Fibroblast of mammary gland (primary cell): ENCODE measurements around the gene NRAS.

Experiments used
- DNase-seq: peaks from one replicate; pipeline ENCODE4 v3.0.0-alpha.2; 2010; ENCODE audit warnings: low read depth
- H3K4me3 ChIP-seq: 2 replicates; pipeline ENCODE4 v1.5.1; 2011; ENCODE audit warnings: low read depth, mild to moderate bottlenecking, low read length, moderate library complexity; ENCODE audit not compliant: control insufficient read depth
- CTCF ChIP-seq: conservative IDR thresholded peaks from 2 replicates; pipeline ENCODE4 v1.5.1; 2011; ENCODE audit warnings: low read depth, low read length, inconsistent platforms; ENCODE audit not compliant: control insufficient read depth, insufficient read depth

NRAS gene

GRCh38 chr1:114671011-114671938 lies 45.3 kb downstream of the NRAS start:
- peak; percentile 31 for TF ChIP-seq CTCF
- DNase-seq: peak; percentile 35
- no peak overlapping the region for H3K4me3 ChIP-seq

- no peak for TF ChIP-seq CTCF
These were observed 46.2 kb downstream of the NRAS start for GRCh38 chr1:114670083-114671010.

GRCh38 chr1:114669562-114670082 lies 46.9 kb downstream of the NRAS start, which contains the start of gene DENND2C:
Gene DENND2C (minus strand): TSS chr1:114670049. CDS start chr1:114625984, 44,065 bp downstream.
- no peak for DNase-seq
- peak within 1 kb of the TSS; percentile 81 for H3K4me3 ChIP-seq
- TF ChIP-seq CTCF: no peak

More at GRCh38 chr1:114670083-114671010, 46.2 kb downstream of the NRAS start:
- peak; percentile 85 for DNase-seq
- peak overlapping the region; percentile 81 for H3K4me3 ChIP-seq

- no peak for TF ChIP-seq CTCF
- peak overlapping the region; percentile 81 for H3K4me3 ChIP-seq
- peak; percentile 67 for DNase-seq
These were observed 47.6 kb downstream of the NRAS start for GRCh38 chr1:114668784-114669561.

GRCh38 chr1:114668373-114668772 lies 48.2 kb downstream of the NRAS start:
- no peak overlapping the region for H3K4me3 ChIP-seq
- DNase-seq: no peak
- no peak for TF ChIP-seq CTCF
